Activated CD4-positive, alpha-beta T cell treated with anti-CD3 and anti-CD28 coated beads for 24 hours (primary cell): ENCODE results near the gene FADS6.

Experiments used
- DNase-seq, 2 donors: peaks; one replicate each; pipeline ENCODE4 v3.0.0-alpha.2; 2020; ENCODE audit warnings: low read depth in 2 of 2

Gene FADS6

GRCh38 chr17:74892974-74893911 is at the start of gene FADS6:
Gene FADS6 (minus strand): TSS chr17:74893633. CDS start chr17:74893595, 38 bp downstream.
- DNase-seq, result peak in 1 of 2 donors; percentile 4

GRCh38 chr17:74941128-74941725 is 47.8 kb upstream of the FADS6 start:
- DNase-seq, result no peak

- DNase-seq, result no peak
These were observed 46.1 kb upstream of the FADS6 start for GRCh38 chr17:74939534-74939933.

GRCh38 chr17:74938194-74938950 is 44.9 kb upstream of the FADS6 start:
- DNase-seq, result no peak

GRCh38 chr17:74937064-74938051 is 43.9 kb upstream of the FADS6 start:
- no peak for DNase-seq

- no peak for DNase-seq
These were observed 43.0 kb upstream of the FADS6 start for GRCh38 chr17:74936470-74936799.

GRCh38 chr17:74935585-74936469 is 42.4 kb upstream of the FADS6 start, which contains the start of gene OTOP3:
Gene OTOP3 (plus strand): TSS chr17:74935898. CDS start chr17:74935922, 24 bp downstream.
- no peak for DNase-seq

- no peak for DNase-seq
These were observed 41.6 kb upstream of the FADS6 start for GRCh38 chr17:74935048-74935447.

- no peak for DNase-seq
These were observed 37.2 kb upstream of the FADS6 start for GRCh38 chr17:74930535-74931036.

GRCh38 chr17:74928786-74929185 is 35.4 kb upstream of the FADS6 start:
- no peak for DNase-seq

- DNase-seq, result no peak
These were observed 31.8 kb upstream of the FADS6 start for GRCh38 chr17:74925242-74925641.

GRCh38 chr17:74924250-74924948 is 31.0 kb upstream of the FADS6 start, which contains the start of gene OTOP2:
Gene OTOP2 (plus strand): TSS chr17:74924273. CDS start chr17:74924633, 360 bp downstream.
- DNase-seq, result no peak

GRCh38 chr17:74923538-74924249 is 30.3 kb upstream of the FADS6 start:
- DNase-seq, result peak; percentile 61 to 73

GRCh38 chr17:74922694-74923537 is 29.5 kb upstream of the FADS6 start, which contains the start of gene USH1G:
Gene USH1G (minus strand): TSS chr17:74923255. CDS start chr17:74923073, 182 bp downstream.
- DNase-seq, result peak in 1 of 2 donors; percentile 12

GRCh38 chr17:74922172-74922571 is 28.7 kb upstream of the FADS6 start:
- DNase-seq, result no peak

GRCh38 chr17:74921769-74922168 is 28.3 kb upstream of the FADS6 start:
- no peak for DNase-seq

- DNase-seq, result no peak
These were observed 27.7 kb upstream of the FADS6 start for GRCh38 chr17:74921026-74921681.
